Keratinocyte (primary cell): ENCODE measurements around the gene ITGB2. TPM values are rescaled to one million over a fixed set of nuclear protein-coding genes. Genes with fewer than 3 reads are reported as not detected.

Experiments used
- DNase-seq: peaks from one replicate; pipeline ENCODE4 v3.0.0-alpha.2; 2011; ENCODE audit warnings: low read depth, missing footprints, low spot score
- FAIRE-seq: peaks from 2 replicates; lab custom pipeline; 2011; peaks lifted over from hg19 to GRCh38; lab: Jason Lieb, UNC
- H2AFZ ChIP-seq: 2 replicates; pipeline ENCODE4 v1.6.0; 2012; ENCODE audit warnings: low read length, control low read depth, inconsistent platforms; ENCODE audit not compliant: control insufficient read depth
- H3K27ac ChIP-seq: 2 replicates; pipeline ENCODE4 v1.5.1; 2011; ENCODE audit warnings: low read length; ENCODE audit not compliant: control insufficient read depth, insufficient read depth
- H3K27me3 ChIP-seq: 3 replicates; pipeline ENCODE4 v1.6.0; 2011; ENCODE audit warnings: low read length; ENCODE audit not compliant: control insufficient read depth, insufficient read depth; ENCODE audit errors: extremely low read depth
- H3K36me3 ChIP-seq, 2 experiments: 2 replicates in 1 of 2; 3 replicates in 1 of 2; pipeline ENCODE4 v1.5.1; 2011; ENCODE audit warnings: low read length in 2 of 2, mild to moderate bottlenecking in 1 of 2; ENCODE audit not compliant: control insufficient read depth in 2 of 2, insufficient read depth in 2 of 2; ENCODE audit errors: extremely low read depth in 1 of 2
- H3K4me1 ChIP-seq: 3 replicates; pipeline ENCODE4 v1.5.1; 2011; ENCODE audit warnings: low read length; ENCODE audit not compliant: control insufficient read depth, insufficient read depth; ENCODE audit errors: extremely low read depth
- H3K4me2 ChIP-seq: 3 replicates; pipeline ENCODE4 v1.6.0; 2011; ENCODE audit warnings: low read depth, low read length; ENCODE audit not compliant: control insufficient read depth, insufficient read depth; ENCODE audit errors: extremely low read depth
- H3K4me3 ChIP-seq, 3 experiments: fragments of 200-600 bp in 1 of 3; sonication (generic) in 1 of 3; 2 replicates in 2 of 3; 3 replicates in 1 of 3; pipeline ENCODE4 v1.5.1; 2011 to 2016; ENCODE audit warnings: low read length in 3 of 3, mild to moderate bottlenecking in 3 of 3, control low read depth in 2 of 3, inconsistent platforms in 1 of 3, low read depth in 1 of 3, mixed read lengths in 1 of 3, mixed run types in 1 of 3, moderate library complexity in 1 of 3; ENCODE audit not compliant: control insufficient read depth in 2 of 3, insufficient read depth in 2 of 3; ENCODE audit errors: extremely low read depth in 1 of 3
- H3K79me2 ChIP-seq: 2 replicates; pipeline ENCODE4 v1.6.0; 2012; ENCODE audit warnings: low read length; ENCODE audit not compliant: control insufficient read depth, insufficient read depth
- H3K9ac ChIP-seq: 3 replicates; pipeline ENCODE4 v1.6.0; 2011; ENCODE audit warnings: low read length; ENCODE audit not compliant: control insufficient read depth, insufficient read depth; ENCODE audit errors: extremely low read depth
- H3K9me1 ChIP-seq: 3 replicates; pipeline ENCODE4 v1.6.0; 2011; ENCODE audit warnings: low read length; ENCODE audit not compliant: control insufficient read depth, insufficient read depth; ENCODE audit errors: extremely low read depth
- H3K9me3 ChIP-seq: 2 replicates; pipeline ENCODE4 v1.5.1; 2012; ENCODE audit warnings: low read depth, low read length; ENCODE audit not compliant: control insufficient read depth
- H4K20me1 ChIP-seq: 3 replicates; pipeline ENCODE4 v1.6.0; 2011; ENCODE audit warnings: low read length; ENCODE audit not compliant: control insufficient read depth, insufficient read depth; ENCODE audit errors: extremely low read depth
- EZH2 ChIP-seq: IDR thresholded peaks from one replicate; pipeline ENCODE4 v1.6.1; 2012; ENCODE audit warnings: inconsistent platforms, mild to moderate bottlenecking, low read length, moderate library complexity
- dilution Hi-C: fragments of 300-500 bp; cut with MboI; formaldehyde crosslinking; loops from one replicate; pipeline ENCODE4 v1.7.0; 2020; ENCODE audit warnings: low sequenced_read_pairs; ENCODE audit not compliant: extremely low pct_ligation_motif_present
- polyA plus RNA-seq, 5 experiments: library from polyadenylated mRNA; depleted of rRNA in 3 of 5; stranded (reverse) in 3 of 5; stranded (forward) in 1 of 5; unstranded in 1 of 5; fragments of >200 nt; gene quantifications; 1 replicate in 1 of 5; 2 replicates in 3 of 5; 3 replicates in 1 of 5; pipeline versions ENCODE4 v1.2.1 to v1.2.3, GENCODE V29; 2011 to 2012; ENCODE audit warnings: missing spikeins in 2 of 5, low read depth in 1 of 5, low replicate concordance in 1 of 5
- TF ChIP-seq, protein P1 (sequence below), 3 experiments: IDR thresholded peaks in 1 of 3; conservative IDR thresholded peaks in 1 of 3; optimal IDR thresholded peaks in 1 of 3; 2 replicates in 2 of 3; 3 replicates in 1 of 3; pipeline versions ENCODE3 to v1.5.1; 2011; ENCODE audit warnings: low read length in 3 of 3, mild to moderate bottlenecking in 3 of 3, moderate library complexity in 2 of 3, control low read depth in 1 of 3, inconsistent platforms in 1 of 3; ENCODE audit not compliant: insufficient read depth in 2 of 3; ENCODE audit errors: extremely low read depth in 1 of 3

Gene ITGB2
- polyA plus RNA-seq, 1 donor (not counting 4 experiments of a cell fraction or from before 2014, with no cell fraction given): 0.55 TPM

DNA sequence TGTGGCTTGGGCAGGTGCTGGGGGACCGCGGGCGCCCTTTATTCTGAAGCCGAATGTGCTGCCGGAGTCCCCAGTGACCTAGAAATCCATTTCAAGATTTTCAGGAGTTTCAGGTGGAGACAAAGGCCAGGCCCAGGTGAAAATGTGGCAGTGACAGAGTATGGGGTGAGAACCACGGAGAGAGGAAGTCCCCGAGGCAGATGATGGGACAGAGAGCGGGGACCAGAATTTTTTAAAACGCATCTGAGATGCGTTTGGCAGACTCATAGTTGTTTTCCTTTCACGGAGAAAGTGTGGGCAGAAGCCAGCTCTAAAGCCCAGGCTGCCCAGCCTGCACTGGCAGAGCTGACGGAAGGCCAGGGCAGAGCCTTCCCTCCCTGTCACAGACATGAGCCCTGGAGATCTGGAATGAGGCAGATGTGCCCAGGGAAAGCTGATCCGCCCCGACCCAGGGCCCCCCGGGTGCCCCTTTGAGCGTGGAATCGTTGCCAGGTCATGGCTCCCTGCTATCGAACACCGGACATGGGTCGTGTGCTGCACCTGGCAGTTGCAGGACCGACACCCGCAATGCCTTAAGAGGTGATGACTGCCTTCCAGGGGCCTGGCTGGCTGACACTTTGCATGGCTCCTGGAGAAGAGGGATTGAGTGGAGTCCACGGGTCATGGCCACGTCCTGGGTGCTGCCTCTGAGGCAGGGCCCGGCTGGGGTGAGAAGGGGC, 12.7 kb upstream of the ITGB2 start:
- H3K27me3 ChIP-seq: peaks cover 24% of the 10 kb centered on the region
- TF ChIP-seq EZH2: no peak
- TF ChIP-seq, protein P1, sequence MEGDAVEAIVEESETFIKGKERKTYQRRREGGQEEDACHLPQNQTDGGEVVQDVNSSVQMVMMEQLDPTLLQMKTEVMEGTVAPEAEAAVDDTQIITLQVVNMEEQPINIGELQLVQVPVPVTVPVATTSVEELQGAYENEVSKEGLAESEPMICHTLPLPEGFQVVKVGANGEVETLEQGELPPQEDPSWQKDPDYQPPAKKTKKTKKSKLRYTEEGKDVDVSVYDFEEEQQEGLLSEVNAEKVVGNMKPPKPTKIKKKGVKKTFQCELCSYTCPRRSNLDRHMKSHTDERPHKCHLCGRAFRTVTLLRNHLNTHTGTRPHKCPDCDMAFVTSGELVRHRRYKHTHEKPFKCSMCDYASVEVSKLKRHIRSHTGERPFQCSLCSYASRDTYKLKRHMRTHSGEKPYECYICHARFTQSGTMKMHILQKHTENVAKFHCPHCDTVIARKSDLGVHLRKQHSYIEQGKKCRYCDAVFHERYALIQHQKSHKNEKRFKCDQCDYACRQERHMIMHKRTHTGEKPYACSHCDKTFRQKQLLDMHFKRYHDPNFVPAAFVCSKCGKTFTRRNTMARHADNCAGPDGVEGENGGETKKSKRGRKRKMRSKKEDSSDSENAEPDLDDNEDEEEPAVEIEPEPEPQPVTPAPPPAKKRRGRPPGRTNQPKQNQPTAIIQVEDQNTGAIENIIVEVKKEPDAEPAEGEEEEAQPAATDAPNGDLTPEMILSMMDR (optimal IDR thresholded peaks at IDR 0.05 in 1 of 3, IDR thresholded peaks at IDR 0.05 in 1 of 3, conservative IDR thresholded peaks at IDR 0.05 in 1 of 3; ENCODE audit: extremely low read depth in 1 of 3, insufficient read depth in 2 of 3, low read length in 3 of 3): no peak
- dilution Hi-C loops: no loop called here

DNA sequence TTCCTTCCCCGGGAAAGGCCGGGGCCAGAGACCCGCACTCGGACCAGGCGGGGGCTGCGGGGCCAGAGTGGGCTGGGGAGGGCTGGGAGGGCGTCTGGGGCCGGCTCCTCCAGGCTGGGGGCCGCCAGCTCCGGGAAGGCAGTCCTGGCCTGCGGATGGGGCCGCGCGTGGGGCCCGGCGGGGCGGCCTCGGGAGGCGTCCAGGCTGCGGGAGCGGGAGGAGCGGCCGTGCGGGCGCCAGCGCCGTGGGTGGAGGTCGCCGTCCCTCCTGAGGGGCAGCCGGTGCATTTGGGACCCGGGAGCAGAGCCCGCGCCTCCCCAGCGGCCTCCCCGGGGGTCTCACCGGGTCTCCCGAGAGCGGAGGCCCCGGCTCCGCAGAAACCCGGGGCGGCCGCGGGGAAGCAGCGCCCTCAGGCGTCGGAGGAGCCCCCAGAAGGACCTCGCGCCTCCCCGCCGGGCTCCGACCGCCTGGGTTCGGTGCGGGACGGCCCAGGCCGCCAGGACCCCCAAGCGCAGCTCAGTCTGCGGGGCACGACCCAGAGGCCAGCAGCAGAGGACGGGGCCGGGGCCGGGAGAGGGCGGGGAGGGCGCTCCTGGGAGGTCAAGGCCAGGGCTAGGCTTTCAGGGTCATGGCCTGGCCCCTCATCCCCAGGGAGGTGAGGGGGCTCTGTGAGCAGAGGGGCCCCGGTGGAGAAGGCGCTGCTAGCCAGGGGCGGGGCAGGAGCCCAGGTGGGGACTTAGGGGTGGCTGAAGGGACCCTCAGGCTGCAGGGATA, 11.9 kb upstream of the ITGB2 start:
- H3K4me1 ChIP-seq: peaks cover 31% of the 10 kb centered on the region
- no peak overlapping the region for H3K9ac ChIP-seq
- H3K36me3 ChIP-seq: no peaks in the 10 kb centered on the region
- peak overlapping the region; percentile 43 for H3K4me2 ChIP-seq
- H3K4me3 ChIP-seq: peak overlapping the region; percentile 2 to 25 (median 12)
- H3K79me2 ChIP-seq: no peaks in the 10 kb centered on the region
- no peaks in the 10 kb centered on the region for H3K9me1 ChIP-seq
- dilution Hi-C loops: no loop called here
- FAIRE-seq (no peak), DNase-seq (no peak)
- H4K20me1 ChIP-seq: no peaks in the 10 kb centered on the region
- H2AFZ ChIP-seq: no peak overlapping the region
- TF ChIP-seq EZH2: no peak
- TF ChIP-seq, protein P1 (optimal IDR thresholded peaks at IDR 0.05 in 1 of 3, IDR thresholded peaks at IDR 0.05 in 1 of 3, conservative IDR thresholded peaks at IDR 0.05 in 1 of 3; ENCODE audit: extremely low read depth in 1 of 3, insufficient read depth in 2 of 3, low read length in 3 of 3): peak in 1 of 3 experiments; percentile 15
- no peak overlapping the region for H3K27ac ChIP-seq
- no peaks in the 10 kb centered on the region for H3K9me3 ChIP-seq
- H3K27me3 ChIP-seq: peaks cover 24% of the 10 kb centered on the region

More for the DNA sequence above, 12.7 kb upstream of the ITGB2 start:
- FAIRE-seq: no peak
- Histone ChIP-seq H3K9me3 (no peaks in the 10 kb centered on the region), H3K36me3 (no peaks in the 10 kb centered on the region), H3K79me2 (no peaks in the 10 kb centered on the region), H3K4me2 (no peak overlapping the region), H3K4me1 (peaks cover 23% of the 10 kb centered on the region), H4K20me1 (no peaks in the 10 kb centered on the region), H3K9me1 (no peaks in the 10 kb centered on the region), H3K27ac (no peak overlapping the region), H3K9ac (no peak overlapping the region), H3K4me3 (no peak overlapping the region), H2AFZ (no peak overlapping the region)
- no peak for DNase-seq
